ENCODE data around the gene LIPT1.
"Not testable (repeated sequence)": the region's sequence is repeated elsewhere in the genome, so short reads cannot be mapped to it uniquely, and the experiment has no call there.

LIPT1 gene

DNA sequence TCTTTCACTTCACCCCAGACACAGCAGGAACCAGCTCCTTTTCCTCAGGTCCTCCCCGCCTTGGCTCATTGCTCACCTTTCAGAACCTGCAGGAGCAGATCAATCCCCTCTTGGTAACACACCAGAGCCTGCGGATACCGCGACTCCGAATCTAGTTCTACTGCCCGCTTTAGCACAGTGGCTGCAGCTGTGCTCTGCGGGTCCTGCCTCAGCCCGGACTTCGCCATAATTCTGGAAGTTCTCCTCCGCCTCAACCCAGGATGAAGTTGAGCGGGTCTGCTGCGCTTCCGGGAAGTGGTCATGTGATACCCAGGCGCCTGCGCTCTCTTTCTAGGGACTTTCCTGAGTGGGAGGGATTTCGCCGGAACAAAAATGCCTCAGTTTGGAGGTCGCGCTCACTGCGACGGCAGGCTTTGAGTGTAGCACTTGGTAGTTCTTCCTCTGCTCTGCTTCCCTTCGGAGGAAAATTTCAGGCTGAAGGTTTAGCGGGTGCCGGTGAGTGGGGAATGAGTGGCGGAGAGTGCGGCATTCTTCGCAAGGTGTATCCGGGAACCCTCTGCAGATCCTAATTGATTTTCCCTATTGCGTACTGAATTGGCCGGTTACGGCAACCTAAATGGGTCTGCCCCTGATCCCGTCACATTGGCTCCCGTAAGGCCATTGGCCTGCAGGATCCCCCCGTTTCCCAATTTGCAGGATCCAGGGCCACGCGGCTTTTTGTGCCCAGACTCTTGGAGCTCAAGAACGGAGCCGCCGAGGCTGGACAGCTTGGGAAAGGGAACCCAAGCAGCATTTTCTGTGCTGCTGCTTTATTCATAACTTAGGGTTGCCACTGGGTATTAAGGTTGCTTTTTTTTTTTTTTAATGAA is 26.2 kb downstream of the LIPT1 start, which contains the start of the genes MITD1 and MRPL30:
TSS of gene MITD1 (minus strand) at position 304 of the 869 bp plus-strand sequence. CDS start at position 227, 77 bp downstream.
TSS of gene MRPL30 (plus strand) at position 430 of the 869 bp plus-strand sequence. CDS start 5,020 bp downstream, outside the sequence.
- DNase-seq = peak; percentile 93

DNA sequence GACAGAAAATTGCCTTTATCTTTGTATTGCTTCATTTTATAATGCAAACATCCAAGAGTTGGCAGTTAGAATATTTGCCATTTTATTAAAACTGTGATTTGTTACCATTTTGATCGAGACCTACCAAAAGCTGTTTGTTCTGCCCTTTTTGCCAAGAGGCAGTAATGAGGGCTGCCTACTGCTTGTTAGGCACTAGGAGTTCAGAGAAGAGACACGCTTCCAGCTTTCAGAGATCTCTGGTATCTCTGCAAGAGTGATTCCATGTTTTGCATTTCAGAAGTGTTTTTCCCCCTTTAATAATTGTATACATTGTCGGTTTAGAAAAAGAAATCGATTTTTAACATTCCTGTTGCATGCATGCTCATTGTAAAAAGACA is 26.8 kb downstream of the LIPT1 start:
- no peak for DNase-seq

- no peak for DNase-seq
These were observed 28.3 kb downstream of the LIPT1 start for GRCh38 chr2:99183025-99183424.

- DNase-seq = no peak
These were observed 30.0 kb downstream of the LIPT1 start for GRCh38 chr2:99184811-99185210.

- DNase-seq = no peak
These were observed 32.2 kb downstream of the LIPT1 start for GRCh38 chr2:99187011-99187410.

DNA sequence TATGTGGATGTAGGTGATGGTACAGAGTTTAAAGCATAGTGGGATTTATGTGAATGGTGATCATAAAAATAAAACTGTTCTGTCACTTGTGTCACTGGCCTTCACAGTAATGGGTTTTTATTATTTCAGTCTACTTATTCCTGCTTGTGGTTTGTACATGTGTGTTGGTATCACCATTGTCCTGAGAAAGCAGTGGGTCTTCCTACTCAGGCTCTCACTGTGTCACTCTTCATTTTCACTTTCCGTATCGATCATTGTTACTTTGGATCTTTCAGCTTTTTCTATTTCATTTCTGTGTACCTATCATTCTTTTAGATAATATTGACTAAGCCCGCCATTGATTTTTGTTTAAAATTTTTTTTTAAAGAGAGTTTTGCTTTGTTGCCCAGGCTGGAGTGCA is 33.6 kb downstream of the LIPT1 start:
- DNase-seq = no peak

DNA sequence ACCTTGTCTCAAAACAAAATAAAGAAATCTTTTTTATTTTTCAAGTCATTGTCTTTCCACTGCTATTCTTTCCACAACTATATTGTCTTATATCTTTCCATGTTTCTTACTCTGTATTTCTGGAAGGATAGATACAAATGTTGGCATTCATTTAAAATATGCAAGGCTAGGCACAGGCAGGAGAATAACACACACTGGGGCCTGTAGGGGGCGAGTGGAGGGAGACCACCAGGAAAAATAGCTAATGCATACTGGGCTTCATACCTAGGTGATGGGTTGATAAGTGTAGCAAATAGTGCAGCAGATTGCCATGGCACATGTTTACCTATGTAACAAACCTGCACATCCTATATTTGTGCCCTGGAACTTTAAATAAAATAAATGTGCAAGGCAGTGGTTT is 35.8 kb downstream of the LIPT1 start:
- DNase-seq = no peak

GRCh38 chr2:99192364-99192763 is 37.6 kb downstream of the LIPT1 start:
- DNase-seq = not testable (repeated sequence)

- DNase-seq = no peak
These were observed 43.5 kb downstream of the LIPT1 start for GRCh38 chr2:99198103-99198841.

DNA sequence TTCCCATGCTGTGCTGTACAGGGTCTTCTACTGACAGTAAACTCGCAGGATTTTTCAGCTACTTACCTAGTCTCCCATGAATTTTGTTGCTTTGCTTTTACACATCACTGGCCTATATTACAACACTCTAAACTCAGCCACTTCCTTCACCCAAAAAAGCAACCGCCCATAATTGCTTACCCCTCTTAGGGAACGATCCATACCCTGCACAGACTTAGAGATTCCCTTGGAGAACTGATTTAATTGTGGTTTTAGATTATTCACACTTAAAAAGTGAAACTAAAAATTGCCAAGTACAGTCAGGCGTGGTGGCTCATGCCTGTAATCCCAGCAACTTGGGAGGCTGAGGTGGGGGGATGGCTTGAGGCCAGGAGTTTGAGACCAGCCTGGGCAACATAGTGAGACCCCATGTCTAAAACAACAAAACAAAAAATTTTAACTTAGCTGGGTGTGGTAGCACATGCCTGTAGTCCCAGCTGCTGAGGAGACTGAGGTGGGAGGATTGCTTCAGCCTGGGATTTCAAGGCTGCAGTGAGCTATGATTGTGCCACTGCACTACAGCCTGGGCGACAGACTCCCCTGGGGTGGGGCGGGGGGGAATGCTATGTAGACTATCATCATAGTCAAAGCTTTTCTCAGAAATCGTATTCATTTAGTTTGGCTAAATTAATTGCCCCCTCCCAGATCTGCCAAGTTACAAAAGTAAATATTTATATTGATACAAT is 45.5 kb downstream of the LIPT1 start:
- DNase-seq = peak; percentile 8

DNA sequence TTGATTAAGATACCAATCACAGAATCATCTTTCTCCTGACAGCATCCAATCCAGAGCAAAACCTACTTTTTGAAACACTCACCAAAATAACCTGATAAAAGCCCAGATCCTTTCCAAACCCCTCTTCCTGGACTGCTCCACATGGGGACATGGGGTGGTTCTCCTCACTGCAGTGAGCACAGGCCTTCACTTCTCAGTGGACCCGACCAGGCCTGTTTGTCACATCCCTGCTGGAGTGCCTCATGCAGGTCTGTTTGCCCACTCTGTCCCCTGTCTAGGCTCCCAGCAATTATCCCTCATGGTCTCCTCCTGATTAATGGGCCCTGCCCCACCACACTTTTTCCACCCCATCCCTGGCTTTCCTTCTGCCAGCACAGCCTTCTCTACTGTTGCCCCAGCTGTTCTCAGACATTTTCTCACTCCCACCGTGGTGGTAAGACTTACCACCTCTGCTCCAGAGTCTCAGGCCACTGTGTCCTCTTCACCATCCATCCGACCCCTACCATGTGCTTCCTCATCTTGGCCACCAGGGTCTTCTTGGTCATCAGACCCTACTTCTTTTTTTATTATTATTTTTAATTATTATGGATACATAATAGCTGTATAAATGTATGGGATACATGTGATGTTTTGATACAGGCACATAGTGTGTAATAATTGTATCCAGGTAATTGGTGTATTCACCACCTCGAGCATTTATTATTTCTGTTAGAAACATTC is 47.4 kb downstream of the LIPT1 start:
- no peak for DNase-seq

DNA sequence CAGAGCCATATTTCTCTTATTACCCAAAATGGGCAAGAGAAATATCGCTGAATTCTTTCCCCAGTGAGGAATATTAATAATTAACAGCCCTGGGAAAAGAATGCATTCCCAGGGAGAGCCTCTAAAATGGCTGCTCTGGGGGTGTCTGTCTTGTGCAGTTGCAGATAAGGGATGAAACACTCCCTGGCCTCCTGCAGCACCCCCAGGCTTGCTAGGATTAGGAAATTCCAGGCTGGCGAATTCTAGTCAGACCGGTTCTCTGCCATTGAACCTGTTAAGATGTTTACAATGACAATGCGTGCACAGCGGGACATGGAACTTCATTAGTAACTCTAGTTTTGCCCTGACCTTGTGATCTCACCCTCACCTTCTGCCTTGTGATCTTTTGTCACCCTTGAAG is 50.7 kb downstream of the LIPT1 start:
- DNase-seq = no peak

All from MV-4-11 (cell line).